GM08714 (cell line): ENCODE results near the gene AMZ2.
"Not testable (repeated sequence)": the region's sequence is repeated elsewhere in the genome, so short reads cannot be mapped to it uniquely, and the experiment has no call there.

Experiments
- H3K4me3 ChIP-seq: fragments of 200-500 bp; sonication (Bioruptor generic); 2 replicates; pipeline ENCODE4 v1.5.1; 2014; ENCODE audit warnings: mild to moderate bottlenecking, low read length, inconsistent platforms
- ZNF274 ChIP-seq: IDR thresholded peaks from 2 replicates; pipeline ENCODE4 v1.6.1; 2012; ENCODE audit warnings: mild to moderate bottlenecking, low read depth, low read length

AMZ2 gene

GRCh38 chr17:68260051-68260762 lies 12.4 kb downstream of the AMZ2 start:
- H3K4me3 ChIP-seq: no peak overlapping the region
- TF ChIP-seq ZNF274: no peak

GRCh38 chr17:68262467-68262866 lies 14.6 kb downstream of the AMZ2 start:
- not testable (repeated sequence) for H3K4me3 ChIP-seq

GRCh38 chr17:68263101-68263681 lies 15.3 kb downstream of the AMZ2 start:
- not testable (repeated sequence) for H3K4me3 ChIP-seq

DNA sequence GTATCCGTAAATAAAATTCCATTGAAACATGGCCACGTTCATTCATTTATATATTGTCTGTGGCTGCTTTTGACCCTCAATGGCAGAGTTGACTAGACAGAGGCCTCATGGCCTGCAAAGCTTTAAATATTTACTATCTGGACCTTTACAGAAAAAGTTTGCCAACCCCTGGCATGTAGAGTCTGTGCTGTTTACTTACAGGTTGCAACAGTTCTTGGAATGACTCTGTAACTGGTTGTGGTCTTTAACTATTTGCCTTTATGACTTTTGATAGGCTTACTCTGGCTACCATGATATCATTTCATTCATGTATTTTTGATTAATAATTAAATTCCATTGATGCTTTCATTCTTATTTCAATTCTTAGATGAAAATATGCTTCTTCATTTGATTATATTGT lies 18.0 kb downstream of the AMZ2 start:
- not testable (repeated sequence) for H3K4me3 ChIP-seq

GRCh38 chr17:68273722-68274121 lies 25.9 kb downstream of the AMZ2 start:
- H3K4me3 ChIP-seq: no peak overlapping the region
- no peak for TF ChIP-seq ZNF274

- not testable (repeated sequence) for H3K4me3 ChIP-seq
Observed at GRCh38 chr17:68276339-68276738, 28.5 kb downstream of the AMZ2 start.

GRCh38 chr17:68277807-68278206 lies 30.0 kb downstream of the AMZ2 start:
- H3K4me3 ChIP-seq: no peak overlapping the region
- no peak for TF ChIP-seq ZNF274

GRCh38 chr17:68281965-68282364 lies 34.1 kb downstream of the AMZ2 start:
- not testable (repeated sequence) for H3K4me3 ChIP-seq

GRCh38 chr17:68288375-68288774 lies 40.5 kb downstream of the AMZ2 start:
- no peak for TF ChIP-seq ZNF274
- peak overlapping the region; percentile 95; the same call in 1 of the 2 replicates for H3K4me3 ChIP-seq

DNA sequence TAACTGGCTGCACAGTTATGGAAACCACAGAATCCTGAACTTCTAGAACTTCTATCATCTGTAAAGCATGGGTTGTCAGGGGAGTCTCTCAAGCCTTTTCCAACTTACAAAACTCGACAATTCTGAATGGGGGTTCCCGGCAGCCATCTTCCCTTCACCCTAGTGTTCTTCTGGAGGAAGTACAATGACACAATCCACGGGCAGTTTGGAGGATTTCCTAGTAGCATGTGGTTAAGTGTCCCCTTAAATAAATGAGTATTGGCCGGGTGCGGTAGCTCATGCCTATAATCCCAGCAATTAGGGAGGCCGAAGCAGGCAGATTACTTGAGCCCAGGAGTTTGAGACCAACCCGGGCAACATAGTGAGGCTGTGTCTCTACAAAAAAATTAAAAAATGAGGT lies 41.0 kb downstream of the AMZ2 start:
- H3K4me3 ChIP-seq: peak overlapping the region; percentile 95; the same call in 1 of the 2 replicates

GRCh38 chr17:68289473-68289872 lies 41.6 kb downstream of the AMZ2 start:
- peak overlapping the region; percentile 95 for H3K4me3 ChIP-seq
- no peak for TF ChIP-seq ZNF274

More for the DNA sequence above, 41.0 kb downstream of the AMZ2 start:
- TF ChIP-seq ZNF274: no peak

DNA sequence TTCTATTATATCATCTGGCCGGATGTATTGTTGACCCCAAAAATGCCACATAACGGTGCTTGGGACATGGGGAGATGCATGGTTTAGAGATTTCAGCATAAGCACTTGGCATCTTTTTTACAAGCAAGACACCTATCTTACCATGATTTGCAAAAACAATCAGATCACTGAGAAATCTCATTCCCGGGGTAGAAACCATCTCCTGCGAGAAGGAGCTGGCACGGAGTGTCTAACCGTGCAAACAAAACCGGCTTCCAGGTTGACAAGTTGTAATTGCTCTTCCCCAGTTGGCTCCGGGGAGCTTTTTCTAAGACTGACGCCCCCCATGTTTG lies 42.1 kb downstream of the AMZ2 start:
- no peak for TF ChIP-seq ZNF274
- peak overlapping the region; percentile 95 for H3K4me3 ChIP-seq

DNA sequence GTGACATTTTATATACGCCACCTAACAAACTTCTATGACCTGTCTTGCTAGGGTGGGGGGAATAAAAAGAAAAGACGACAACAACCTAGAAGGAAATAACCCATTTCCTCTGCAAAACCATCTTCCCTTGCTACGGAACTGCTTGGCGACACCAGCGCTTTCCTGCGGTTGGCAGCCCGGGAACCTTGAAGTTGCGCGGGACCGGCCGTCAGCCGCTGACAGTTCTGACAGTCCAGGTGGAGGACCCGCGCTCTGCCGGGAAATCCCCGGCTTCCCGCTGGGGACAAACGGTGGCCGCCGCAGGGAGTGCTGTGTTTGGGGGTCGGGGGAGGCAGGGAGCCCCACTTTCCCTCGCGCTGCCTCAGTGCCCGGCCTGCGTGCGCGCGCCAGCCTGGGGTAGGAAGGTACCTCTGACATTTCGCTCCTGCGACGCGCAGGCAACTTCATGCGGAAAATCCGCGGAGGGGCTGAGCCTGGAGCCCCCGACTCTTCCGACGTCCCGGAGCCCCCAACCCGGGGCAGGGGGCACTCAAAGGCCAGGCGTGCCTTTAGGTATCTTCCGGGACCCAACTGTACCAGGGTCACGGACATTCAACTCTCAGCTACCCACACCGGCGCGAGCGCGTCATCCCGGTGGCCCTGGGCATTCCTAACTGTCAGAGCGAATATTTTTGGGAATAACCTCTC lies 42.6 kb downstream of the AMZ2 start:
- H3K4me3 ChIP-seq: peak overlapping the region; percentile 95
- no peak for TF ChIP-seq ZNF274

DNA sequence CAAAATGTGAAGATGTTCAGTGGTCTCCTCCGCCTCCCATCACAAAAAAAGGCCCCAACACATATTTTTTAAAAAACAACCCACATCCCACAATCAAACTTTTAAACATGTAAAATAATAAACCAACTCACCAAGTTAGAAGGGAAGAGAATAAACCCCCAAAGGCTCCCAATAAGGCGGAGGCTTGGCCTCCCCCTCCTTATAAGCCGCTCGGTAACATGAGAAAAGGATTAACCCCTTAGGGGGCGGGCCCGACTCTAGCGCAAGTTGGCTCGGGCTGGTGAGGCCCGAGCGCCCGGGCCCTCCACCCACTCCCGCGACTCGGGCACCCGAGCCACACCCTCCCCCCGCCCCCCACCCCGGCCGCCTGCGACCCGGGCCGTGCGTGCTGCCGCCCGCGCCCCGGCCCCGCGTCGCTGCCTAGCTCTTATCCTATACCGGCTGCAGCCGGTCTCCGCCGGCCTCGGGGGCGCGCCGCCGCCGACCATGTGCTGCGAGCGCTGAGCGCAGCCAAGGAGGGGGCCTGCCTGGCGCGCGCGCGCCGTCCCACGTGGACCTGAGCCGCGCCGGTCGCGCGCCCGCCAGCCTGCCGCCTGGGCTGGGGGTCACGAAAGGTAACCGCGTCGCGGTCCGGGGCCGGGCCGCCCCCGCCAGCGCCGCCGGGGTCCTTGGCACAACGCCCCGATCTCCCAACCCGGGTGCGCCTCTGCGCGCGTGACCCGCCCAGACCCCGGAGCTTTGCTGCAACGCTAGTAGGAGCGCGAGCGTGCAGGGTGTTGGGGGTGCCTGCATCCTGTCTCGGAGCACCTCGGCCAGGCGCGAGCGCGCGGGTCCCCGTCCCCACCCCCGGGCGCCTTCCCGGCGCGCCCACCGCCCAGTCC lies 43.4 kb downstream of the AMZ2 start, which contains the start of the genes ARSG and SLC16A6:
Gene ARSG (plus strand): TSS at position 541 of the 881 bp plus-strand sequence. CDS start 15,999 bp downstream, outside the sequence.
Gene SLC16A6 (minus strand): TSS at position 173 of the 881 bp plus-strand sequence. CDS start 12,807 bp downstream, outside the sequence.
- H3K4me3 ChIP-seq: peak within 1 kb of the TSS; percentile 95
- no peak for TF ChIP-seq ZNF274
